ENCODE measurements around the gene MED12L. TPM values are rescaled to one million over a fixed set of nuclear protein-coding genes. Genes with fewer than 3 reads are reported as not detected.

Gene MED12L
- polyA plus RNA-seq, 1 of the 3 experiments (the other 2 are of a cell fraction), result 0.03 TPM

GRCh38 chr3:151265866-151266265 is 180.4 kb downstream of the MED12L start:
- Histone ChIP-seq H3K4me3 (ENCODE audit: low read depth in 2 of 2, low read length in 1 of 2) (no peak overlapping the region), H3K9me2 (no peaks in the 10 kb centered on the region), H3K79me2 (ENCODE audit: insufficient read depth) (no peaks in the 10 kb centered on the region), H3K4me2 (no peak overlapping the region), H3K9ac (no peak overlapping the region), H3F3A (replicated peaks; ENCODE audit: insufficient read depth) (no peaks in the 10 kb centered on the region), H3K36me3 (replicated peaks in 1 of 2; ENCODE audit: control insufficient read depth in 1 of 2, insufficient read depth in 2 of 2, low read length in 1 of 2) (no peaks in the 10 kb centered on the region), H3K27me3 (ENCODE audit: insufficient read depth) (peaks cover 4% of the 10 kb centered on the region; the same call in 1 of the 2 replicates), H4K20me1 (ENCODE audit: insufficient read depth) (no peaks in the 10 kb centered on the region), H3K27ac (ENCODE audit: low read depth in 2 of 2, low read length in 1 of 2) (no peak overlapping the region), H3K4me1 (ENCODE audit: control insufficient read depth in 1 of 2, insufficient read depth in 2 of 2, low read depth in 1 of 2, low read length in 1 of 2) (peaks cover 0 to 6% of the 10 kb centered on the region in 2 experiments; a peak in 2 of 4 replicates), H2AFZ (ENCODE audit: low read depth) (no peak overlapping the region), H3K9me3 (no peaks in the 10 kb centered on the region)
- POLR2A ChIA-PET, result no interaction called here
- DNase-seq, result no peak
- 58% methylated on average over 5 of the region's 5 CpGs for WGBS (ENCODE audit: low lambda C conversion rate)
- no peak for TF ChIP-seq FOXM1 (IDR thresholded peaks at IDR 0.05; ENCODE audit: low read depth)
- no peak for TF ChIP-seq MXI1 (IDR thresholded peaks at IDR 0.05; ENCODE audit: low read depth, low read length)
- no peak for TF ChIP-seq REST (IDR thresholded peaks at IDR 0.05; ENCODE audit: low read depth, low read length)
- TF ChIP-seq IRF3 (IDR thresholded peaks at IDR 0.05; ENCODE audit: low read depth, low read length), result no peak
- no peak for TF ChIP-seq CHD2 (IDR thresholded peaks at IDR 0.05; ENCODE audit: low read length, partially characterized antibody)
- no peak for TF ChIP-seq EP300 (IDR thresholded peaks at IDR 0.05; ENCODE audit: borderline replicate concordance in 1 of 2, low read depth in 1 of 2, low read length in 1 of 2)
- TF ChIP-seq RXRA (IDR thresholded peaks at IDR 0.05; ENCODE audit: borderline replicate concordance, low read depth), result no peak
- TF ChIP-seq SIN3A (IDR thresholded peaks at IDR 0.05; ENCODE audit: borderline replicate concordance, low read depth, low read length), result no peak
- CTCF ChIA-PET, result interaction anchor here (1.0 kb wide), 2 partner anchors 15 to 16 kb away, joined by 3 to 4 read pairs; no protein-coding TSS in a partner anchor

GRCh38 chr3:151267066-151267465 is 181.6 kb downstream of the MED12L start:
- peaks cover 4% of the 10 kb centered on the region; the same call in 1 of the 2 replicates for H3K27me3 ChIP-seq (ENCODE audit: insufficient read depth)
- no peak overlapping the region for H3K9ac ChIP-seq
- WGBS (ENCODE audit: low lambda C conversion rate), result 67% methylated on average over 1 of the region's 1 CpG
- POLR2A ChIA-PET, result no interaction called here
- no peak overlapping the region for H2AFZ ChIP-seq (ENCODE audit: low read depth)
- no peaks in the 10 kb centered on the region for H3F3A ChIP-seq (replicated peaks; ENCODE audit: insufficient read depth)
- H4K20me1 ChIP-seq (ENCODE audit: insufficient read depth), result no peaks in the 10 kb centered on the region
- H3K4me1 ChIP-seq (ENCODE audit: control insufficient read depth in 1 of 2, insufficient read depth in 2 of 2, low read depth in 1 of 2, low read length in 1 of 2), result peaks cover 0 to 6% of the 10 kb centered on the region in 2 experiments; a peak in 2 of 4 replicates
- CTCF ChIA-PET, result interaction anchor here (1.0 to 2.7 kb wide), 6 partner anchors 9 to 99 kb away, joined by 4 to 15 read pairs (median 6); no protein-coding TSS in a partner anchor
- no peaks in the 10 kb centered on the region for H3K79me2 ChIP-seq (ENCODE audit: insufficient read depth)
- H3K9me2 ChIP-seq, result no peaks in the 10 kb centered on the region
- H3K9me3 ChIP-seq, result no peaks in the 10 kb centered on the region
- H3K36me3 ChIP-seq (replicated peaks in 1 of 2; ENCODE audit: control insufficient read depth in 1 of 2, insufficient read depth in 2 of 2, low read length in 1 of 2), result no peaks in the 10 kb centered on the region
- H3K4me3 ChIP-seq (ENCODE audit: low read depth in 2 of 2, low read length in 1 of 2), result no peak overlapping the region
- no peak overlapping the region for H3K27ac ChIP-seq (ENCODE audit: low read depth in 2 of 2, low read length in 1 of 2)
- no peak for DNase-seq
- no peak overlapping the region for H3K4me2 ChIP-seq
- TF ChIP-seq MAX (IDR thresholded peaks at IDR 0.05; ENCODE audit: low read depth), result no peak
- no peak for TF ChIP-seq RCOR1 (IDR thresholded peaks at IDR 0.05; ENCODE audit: low read length)
- no peak for TF ChIP-seq ZBTB33 (IDR thresholded peaks at IDR 0.05; ENCODE audit: borderline replicate concordance, low read depth)
- TF ChIP-seq IRF3 (IDR thresholded peaks at IDR 0.05; ENCODE audit: low read depth, low read length), result no peak
- TF ChIP-seq ELF1 (IDR thresholded peaks at IDR 0.05), result no peak
- no peak for TF ChIP-seq FOXJ3 (CRISPR knock-in tag; IDR thresholded peaks at IDR 0.05)
- no peak for TF ChIP-seq RFX5 (IDR thresholded peaks at IDR 0.05; ENCODE audit: low read length)
- TF ChIP-seq TCF12 (IDR thresholded peaks at IDR 0.05), result no peak
- TF ChIP-seq GABPA (IDR thresholded peaks at IDR 0.05; ENCODE audit: low read depth), result no peak
- no peak for TF ChIP-seq YY1 (IDR thresholded peaks at IDR 0.05; ENCODE audit: low read depth)
- TF ChIP-seq CHD2 (IDR thresholded peaks at IDR 0.05; ENCODE audit: low read length, partially characterized antibody), result no peak
- TF ChIP-seq SIN3A (IDR thresholded peaks at IDR 0.05; ENCODE audit: borderline replicate concordance, low read depth, low read length), result no peak
- no peak for TF ChIP-seq JUND (IDR thresholded peaks at IDR 0.05)
- TF ChIP-seq TAF1 (IDR thresholded peaks at IDR 0.05; ENCODE audit: borderline replicate concordance, low read depth, low read length), result no peak
- TF ChIP-seq FOSL2 (IDR thresholded peaks at IDR 0.05; ENCODE audit: borderline replicate concordance, low read depth), result no peak

Data from SK-N-SH (cell line).